Rectal smooth muscle tissue (tissue), 1 donor: Measurements from ENCODE around the gene ACTMAP.
"Not testable (repeated sequence)": the region's sequence is repeated elsewhere in the genome, so short reads cannot be mapped to it uniquely, and the experiment has no call there.

ENCODE experiments used
- H3K27ac ChIP-seq: one replicate; pipeline ENCODE4 v1.7.0; 2013; ENCODE audit warnings: low read depth, low read length, inconsistent platforms
- H3K27me3 ChIP-seq: one replicate; pipeline ENCODE4 v1.7.0; 2013; ENCODE audit warnings: low read length; ENCODE audit not compliant: control insufficient read depth, insufficient read depth
- H3K36me3 ChIP-seq: one replicate; pipeline ENCODE4 v1.7.0; 2013; ENCODE audit warnings: low read length; ENCODE audit not compliant: control insufficient read depth, insufficient read depth
- H3K4me1 ChIP-seq: one replicate; pipeline ENCODE4 v1.7.0; 2013; ENCODE audit warnings: low read length; ENCODE audit not compliant: control insufficient read depth, insufficient read depth
- H3K4me3 ChIP-seq: one replicate; pipeline ENCODE4 v1.7.0; 2013; ENCODE audit warnings: low read length
- H3K9ac ChIP-seq: one replicate; pipeline ENCODE4 v1.7.0; 2013; ENCODE audit warnings: low read length

Gene ACTMAP

GRCh38 chr19:40766385-40766784 is 16.1 kb upstream of the ACTMAP start:
- H3K4me3 ChIP-seq, H3K27me3 ChIP-seq, H3K27ac ChIP-seq, H3K9ac ChIP-seq, H3K4me1 ChIP-seq: not testable (repeated sequence)
- H3K36me3 ChIP-seq, result peaks cover 36% of the 10 kb centered on the region

GRCh38 chr19:40763963-40764362 is 13.7 kb upstream of the ACTMAP start:
- H3K27ac ChIP-seq, result no peak overlapping the region
- peaks cover 52% of the 10 kb centered on the region for H3K36me3 ChIP-seq
- no peak overlapping the region for H3K9ac ChIP-seq
- no peaks in the 10 kb centered on the region for H3K4me1 ChIP-seq
- no peaks in the 10 kb centered on the region for H3K27me3 ChIP-seq
- no peak overlapping the region for H3K4me3 ChIP-seq

- peaks cover 53% of the 10 kb centered on the region for H3K36me3 ChIP-seq
These were observed 13.2 kb upstream of the ACTMAP start for GRCh38 chr19:40763526-40763925.

DNA sequence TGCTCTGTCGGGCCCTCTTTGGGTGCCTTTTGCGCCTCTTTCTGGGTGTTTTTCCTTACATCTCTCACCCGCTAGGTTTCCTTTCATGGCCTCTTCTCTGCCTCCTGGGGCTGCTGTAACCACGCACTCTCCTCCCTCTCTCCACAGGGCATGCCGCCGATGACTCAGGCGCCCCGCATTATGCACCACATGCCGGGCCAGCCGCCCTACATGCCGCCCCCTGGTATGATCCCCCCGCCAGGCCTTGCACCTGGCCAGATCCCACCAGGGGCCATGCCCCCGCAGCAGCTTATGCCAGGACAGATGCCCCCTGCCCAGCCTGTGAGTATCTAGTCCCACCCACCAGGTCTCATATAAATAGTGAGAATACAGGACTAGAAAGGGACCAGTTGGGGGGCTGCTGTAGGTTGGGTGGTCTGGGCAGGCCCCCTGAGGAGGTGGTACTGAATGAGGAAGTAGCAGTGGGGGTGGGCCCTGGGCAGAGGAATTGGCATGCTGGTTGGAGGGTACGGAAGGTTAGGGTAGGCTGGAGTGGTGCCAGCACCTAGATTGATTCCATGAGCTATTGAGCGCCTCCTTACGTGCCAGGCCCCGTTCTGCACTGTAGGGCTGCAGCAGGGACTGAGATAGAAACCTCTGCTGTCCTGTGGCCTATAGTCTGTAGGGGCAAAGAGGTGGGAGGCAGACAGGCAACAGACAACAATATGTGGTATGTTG is 12.6 kb upstream of the ACTMAP start:
- H3K4me1 ChIP-seq, result no peaks in the 10 kb centered on the region
- peaks cover 58% of the 10 kb centered on the region for H3K36me3 ChIP-seq
- H3K27me3 ChIP-seq, result no peaks in the 10 kb centered on the region
- no peak overlapping the region for H3K4me3 ChIP-seq
- H3K27ac ChIP-seq, result no peak overlapping the region
- H3K9ac ChIP-seq, result no peak overlapping the region

More at GRCh38 chr19:40763526-40763925, 13.2 kb upstream of the ACTMAP start:
- Histone ChIP-seq H3K9ac (no peak overlapping the region), H3K4me3 (no peak overlapping the region), H3K27ac (no peak overlapping the region), H3K4me1 (no peaks in the 10 kb centered on the region), H3K27me3 (no peaks in the 10 kb centered on the region)

- Histone ChIP-seq H3K9ac (no peak overlapping the region), H3K36me3 (peaks cover 47% of the 10 kb centered on the region), H3K4me3 (no peak overlapping the region), H3K4me1 (peaks cover 3% of the 10 kb centered on the region), H3K27me3 (no peaks in the 10 kb centered on the region), H3K27ac (no peak overlapping the region)
These were observed 9.1 kb upstream of the ACTMAP start for GRCh38 chr19:40759352-40759751.

DNA sequence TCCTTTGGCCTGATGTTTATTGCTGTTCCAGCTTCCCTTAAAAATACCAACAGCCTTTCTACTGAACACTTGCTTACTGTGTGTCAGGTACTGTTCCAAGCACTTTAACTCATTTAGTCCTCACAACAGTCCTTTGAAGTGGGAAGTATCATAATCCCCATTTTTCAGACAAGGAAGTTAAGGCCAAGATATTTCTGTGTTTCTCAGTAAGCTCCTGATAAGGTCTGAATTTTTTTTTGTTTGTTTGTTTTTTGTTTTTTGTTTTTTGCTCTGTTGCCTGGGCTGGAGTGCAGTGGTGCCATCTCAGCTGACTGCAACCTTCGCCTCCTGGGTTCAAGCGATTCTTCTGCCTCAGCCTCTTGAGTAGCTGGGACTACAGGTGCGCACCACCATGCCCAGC is 8.2 kb upstream of the ACTMAP start:
- Histone ChIP-seq H3K4me1 (peaks cover 4% of the 10 kb centered on the region), H3K27ac (no peak overlapping the region), H3K4me3 (no peak overlapping the region), H3K27me3 (no peaks in the 10 kb centered on the region), H3K36me3 (peaks cover 38% of the 10 kb centered on the region), H3K9ac (no peak overlapping the region)

DNA sequence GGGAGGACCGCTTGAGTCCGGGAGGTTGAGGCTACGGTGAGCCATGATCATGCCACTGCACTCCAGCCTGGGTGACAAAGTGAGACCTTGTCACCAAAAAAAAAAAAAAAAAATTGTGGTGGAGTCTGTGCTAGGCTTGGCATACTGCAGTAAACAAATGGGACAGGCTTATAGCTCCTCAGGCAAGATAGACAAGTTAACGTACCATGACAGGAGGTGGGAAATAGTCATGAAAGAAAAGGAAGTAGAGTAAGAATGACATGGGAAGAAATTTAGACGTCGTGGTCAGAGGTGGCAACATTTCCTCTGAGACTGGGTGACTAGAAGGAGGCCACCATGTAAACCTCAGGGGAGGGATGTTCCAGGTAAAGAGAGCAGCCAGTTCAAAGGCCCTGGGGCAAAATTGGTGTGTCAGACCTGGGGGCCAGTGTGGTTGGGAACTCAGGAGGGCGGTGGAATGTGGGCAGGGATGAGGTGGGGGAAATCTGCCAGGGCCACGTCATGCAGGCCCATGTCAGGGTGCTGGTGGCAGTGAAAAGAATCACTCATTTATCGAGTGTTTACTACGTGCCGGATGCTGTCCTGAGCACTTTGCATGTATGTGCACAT is 6.3 kb upstream of the ACTMAP start:
- H3K27ac ChIP-seq, result no peak overlapping the region
- peaks cover 7% of the 10 kb centered on the region for H3K4me1 ChIP-seq
- H3K27me3 ChIP-seq, result no peaks in the 10 kb centered on the region
- H3K36me3 ChIP-seq, result peaks cover 23% of the 10 kb centered on the region
- H3K9ac ChIP-seq, result no peak overlapping the region
- no peak overlapping the region for H3K4me3 ChIP-seq

DNA sequence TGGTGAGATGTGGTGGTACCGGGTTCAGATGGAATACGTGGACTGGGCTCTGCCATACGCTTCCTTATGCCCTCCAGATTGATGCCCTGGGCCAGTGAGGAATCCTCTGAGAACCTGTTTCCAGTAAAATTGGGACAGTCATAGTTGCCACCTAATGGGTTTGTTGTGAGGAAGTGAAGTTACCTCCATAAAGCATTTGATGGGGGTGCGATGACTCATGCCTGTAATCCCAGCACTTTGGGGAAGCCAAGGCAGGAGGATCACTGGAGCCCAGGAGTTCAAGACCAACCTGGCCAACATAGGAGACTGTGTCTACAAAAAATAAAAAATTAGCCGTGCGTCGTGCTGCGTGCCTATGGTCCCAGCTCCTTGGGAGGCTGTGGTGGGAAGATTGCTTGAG is 5.5 kb upstream of the ACTMAP start:
- H3K4me3 ChIP-seq, result no peak overlapping the region
- H3K36me3 ChIP-seq, result peaks cover 20% of the 10 kb centered on the region
- no peak overlapping the region for H3K27ac ChIP-seq
- H3K9ac ChIP-seq, result no peak overlapping the region
- H3K4me1 ChIP-seq, result peaks cover 7% of the 10 kb centered on the region
- H3K27me3 ChIP-seq, result no peaks in the 10 kb centered on the region

- Histone ChIP-seq H3K4me1 (peaks cover 7% of the 10 kb centered on the region), H3K27ac (no peak overlapping the region), H3K27me3 (no peaks in the 10 kb centered on the region), H3K4me3 (no peak overlapping the region), H3K9ac (no peak overlapping the region), H3K36me3 (peaks cover 17% of the 10 kb centered on the region)
These were observed 5.0 kb upstream of the ACTMAP start for GRCh38 chr19:40755248-40755624.

DNA sequence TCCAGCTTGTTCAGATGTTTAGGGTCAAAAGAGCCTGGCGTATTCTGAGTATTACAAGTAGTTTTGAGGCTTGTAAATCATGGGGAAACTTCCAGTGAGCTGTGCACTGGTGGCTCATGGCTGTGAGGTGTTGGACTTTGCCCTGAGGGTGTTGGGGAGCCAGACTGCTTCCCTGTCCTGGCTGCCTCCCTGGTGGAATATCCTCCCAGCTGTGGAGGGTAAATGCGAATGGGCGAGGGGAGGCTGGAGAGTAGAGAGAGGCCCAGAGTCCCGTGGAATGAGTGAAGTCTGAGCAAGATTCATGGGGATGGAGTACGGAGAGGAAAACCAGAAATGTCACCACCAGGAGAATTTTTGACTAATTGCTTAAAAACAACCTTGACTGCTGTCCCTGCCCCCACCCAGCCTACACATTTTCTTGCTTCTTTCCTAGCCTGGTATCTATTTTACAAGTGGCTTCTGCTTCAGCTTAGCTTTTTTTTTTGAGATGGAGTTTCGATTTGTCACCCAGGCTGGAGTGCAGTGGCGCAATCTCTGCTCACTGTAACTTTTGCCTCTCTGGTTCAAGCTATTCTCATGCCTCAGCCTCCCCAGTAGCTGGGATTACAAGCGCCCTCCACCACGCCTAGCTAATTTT is 4.5 kb upstream of the ACTMAP start:
- peaks cover 14% of the 10 kb centered on the region for H3K36me3 ChIP-seq
- H3K4me1 ChIP-seq, result peaks cover 9% of the 10 kb centered on the region
- peak overlapping the region; percentile 27 for H3K9ac ChIP-seq
- no peaks in the 10 kb centered on the region for H3K27me3 ChIP-seq
- peak overlapping the region; percentile 17 for H3K4me3 ChIP-seq
- no peak overlapping the region for H3K27ac ChIP-seq

GRCh38 chr19:40752257-40752781 is 2.0 kb upstream of the ACTMAP start:
- no peaks in the 10 kb centered on the region for H3K27me3 ChIP-seq
- no peak overlapping the region for H3K9ac ChIP-seq
- H3K27ac ChIP-seq, result no peak overlapping the region
- no peaks in the 10 kb centered on the region for H3K36me3 ChIP-seq
- H3K4me3 ChIP-seq, result peak overlapping the region; percentile 94
- peaks cover 12% of the 10 kb centered on the region for H3K4me1 ChIP-seq

- peak within 1 kb of the TSS; percentile 84 for H3K9ac ChIP-seq
- H3K4me3 ChIP-seq, result peak within 1 kb of the TSS; percentile 94
- no peaks in the 10 kb centered on the region for H3K27me3 ChIP-seq
- H3K27ac ChIP-seq, result peak within 1 kb of the TSS; percentile 97
- H3K36me3 ChIP-seq, result no peaks in the 10 kb centered on the region
- H3K4me1 ChIP-seq, result peaks cover 12% of the 10 kb centered on the region
These were observed 729 bp upstream of the ACTMAP start, which contains the start of gene SNRPA for GRCh38 chr19:40750874-40751537. Gene SNRPA, plus strand, starts transcription at chr19:40751203. Its CDS starts 206 bp downstream, at chr19:40751409.
